ENCODE measurements around the gene FYN.

Gene FYN

GRCh38 chr6:111615916-111616612 is 257.2 kb downstream of the FYN start:
- TF ChIP-seq CTCF (conservative IDR thresholded peaks at IDR 0.05; ENCODE audit: low read depth, low read length) = no peak
- DNase-seq (ENCODE audit: low read depth) = no peak
- H3K4me3 ChIP-seq (ENCODE audit: low read depth, low read length) = no peak overlapping the region

GRCh38 chr6:111614833-111615582 is 258.2 kb downstream of the FYN start:
- no peak for TF ChIP-seq CTCF (conservative IDR thresholded peaks at IDR 0.05; ENCODE audit: low read depth, low read length)
- DNase-seq (ENCODE audit: low read depth) = no peak
- no peak overlapping the region for H3K4me3 ChIP-seq (ENCODE audit: low read depth, low read length)

GRCh38 chr6:111612379-111612778 is 260.9 kb downstream of the FYN start:
- H3K4me3 ChIP-seq (ENCODE audit: low read depth, low read length) = no peak overlapping the region
- DNase-seq (ENCODE audit: low read depth) = no peak
- TF ChIP-seq CTCF (conservative IDR thresholded peaks at IDR 0.05; ENCODE audit: low read depth, low read length) = no peak

GRCh38 chr6:111610548-111611172 is 262.6 kb downstream of the FYN start:
- TF ChIP-seq CTCF (conservative IDR thresholded peaks at IDR 0.05; ENCODE audit: low read depth, low read length) = no peak
- no peak for DNase-seq (ENCODE audit: low read depth)
- no peak overlapping the region for H3K4me3 ChIP-seq (ENCODE audit: low read depth, low read length)

Data from choroid plexus epithelial cell (primary cell).